GM20431 (cell line): ENCODE results near the gene NR5A1.

Source experiments
- in situ Hi-C: fragments of 300-500 bp; cut with MseI, MboI; formaldehyde crosslinking; loops from one replicate; pipeline ENCODE4 v1.15.0; 2020; ENCODE audit warnings: low sequenced_read_pairs; ENCODE audit not compliant: unreplicated experiment

Gene NR5A1

DNA sequence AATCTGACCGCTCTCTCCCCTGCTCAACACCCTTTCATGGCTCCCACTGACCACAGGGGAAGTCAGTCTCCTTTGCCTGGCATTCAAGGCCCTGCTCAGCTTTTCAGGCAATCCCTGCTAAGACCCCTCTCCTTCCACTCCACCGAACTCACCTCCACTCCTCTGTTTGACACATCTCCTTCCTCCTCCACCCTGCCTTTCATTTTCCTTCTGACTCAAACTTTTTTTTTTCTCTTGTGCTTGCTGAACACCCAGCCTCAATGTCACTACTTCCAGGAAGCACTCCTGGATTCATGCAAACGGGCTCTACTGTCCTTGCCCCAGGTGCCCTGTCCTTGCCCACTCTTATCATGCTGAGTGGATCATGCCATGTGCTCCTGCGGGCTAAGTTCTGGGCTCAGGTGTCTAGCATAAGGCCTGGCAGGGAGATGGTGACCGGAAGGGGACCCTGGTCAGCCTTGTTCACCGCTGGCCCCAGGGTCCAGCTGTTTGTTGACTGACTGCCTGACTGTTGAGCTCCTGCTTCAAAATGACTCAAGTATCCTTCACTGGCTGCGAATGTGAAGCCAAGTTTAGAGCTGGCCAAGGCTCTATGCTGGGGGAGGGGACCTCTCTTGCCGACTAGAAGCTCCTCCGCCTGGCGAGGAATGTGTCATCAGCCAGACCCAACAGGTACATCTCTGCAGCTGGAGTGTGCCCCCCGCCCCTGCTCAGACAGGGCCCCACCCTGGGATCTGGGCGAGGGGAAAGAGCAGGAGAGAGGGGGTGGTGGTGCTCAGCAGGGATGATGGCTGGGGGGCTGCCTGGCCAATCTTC is 6.2 kb downstream of the NR5A1 start:
- in situ Hi-C loops: no loop called here

DNA sequence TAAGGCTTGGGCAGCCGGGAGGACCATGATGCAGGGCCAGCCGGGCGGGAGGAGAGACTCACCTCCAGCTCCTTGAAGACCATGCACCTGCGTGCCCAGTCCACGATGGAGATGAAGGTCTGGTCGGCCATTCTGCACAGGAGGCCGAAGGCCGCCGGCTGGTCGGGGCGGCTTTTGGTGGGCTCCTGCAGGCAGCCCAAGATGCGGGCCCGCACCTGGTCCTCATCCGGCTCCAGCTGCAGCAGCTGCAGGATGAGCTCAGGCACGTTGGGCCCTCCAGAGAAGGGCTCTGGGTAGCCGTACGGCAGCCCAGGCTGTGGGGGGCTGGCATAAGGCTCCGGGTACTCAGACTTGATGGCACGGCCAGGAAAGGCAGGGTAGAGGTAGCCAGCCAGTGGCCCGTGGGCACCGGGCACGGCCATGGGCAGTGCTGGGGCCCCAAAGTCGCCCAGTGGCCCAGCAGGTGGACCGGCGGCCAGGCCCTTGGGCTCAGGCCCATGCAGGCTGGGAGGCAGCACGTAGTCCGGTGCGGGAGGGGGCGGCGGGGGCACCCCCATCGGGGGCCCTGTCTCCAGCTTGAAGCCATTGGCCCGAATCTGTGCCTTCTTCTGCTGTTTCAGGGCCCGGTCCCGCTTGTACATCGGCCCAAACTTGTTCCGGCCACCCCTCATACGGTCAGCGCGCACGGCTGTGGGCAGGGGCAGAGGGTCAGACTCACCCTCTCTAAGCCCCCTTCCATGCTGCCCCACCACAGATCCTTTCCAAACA is 7.0 kb downstream of the NR5A1 start:
- in situ Hi-C loops: no loop called here

DNA sequence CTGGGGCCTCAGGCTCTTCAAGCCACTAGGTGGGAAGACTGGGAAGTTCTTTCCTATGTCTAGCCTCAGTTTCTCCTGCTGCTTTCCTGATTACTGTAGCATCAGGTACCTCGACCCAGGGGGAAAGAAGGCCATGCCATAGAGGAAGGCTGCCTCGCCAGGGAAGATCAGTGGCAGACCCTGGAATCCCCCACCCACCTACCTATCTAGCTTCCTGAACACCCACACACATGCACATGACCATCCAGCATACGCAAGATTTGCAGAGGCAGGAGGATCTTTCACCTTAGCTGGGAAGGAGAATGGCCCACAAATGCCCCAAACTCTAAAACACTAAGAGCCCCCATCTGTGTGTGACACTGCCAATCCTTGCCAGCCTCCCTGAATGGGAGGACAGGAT is 8.0 kb downstream of the NR5A1 start:
- in situ Hi-C loops: no loop called here

DNA sequence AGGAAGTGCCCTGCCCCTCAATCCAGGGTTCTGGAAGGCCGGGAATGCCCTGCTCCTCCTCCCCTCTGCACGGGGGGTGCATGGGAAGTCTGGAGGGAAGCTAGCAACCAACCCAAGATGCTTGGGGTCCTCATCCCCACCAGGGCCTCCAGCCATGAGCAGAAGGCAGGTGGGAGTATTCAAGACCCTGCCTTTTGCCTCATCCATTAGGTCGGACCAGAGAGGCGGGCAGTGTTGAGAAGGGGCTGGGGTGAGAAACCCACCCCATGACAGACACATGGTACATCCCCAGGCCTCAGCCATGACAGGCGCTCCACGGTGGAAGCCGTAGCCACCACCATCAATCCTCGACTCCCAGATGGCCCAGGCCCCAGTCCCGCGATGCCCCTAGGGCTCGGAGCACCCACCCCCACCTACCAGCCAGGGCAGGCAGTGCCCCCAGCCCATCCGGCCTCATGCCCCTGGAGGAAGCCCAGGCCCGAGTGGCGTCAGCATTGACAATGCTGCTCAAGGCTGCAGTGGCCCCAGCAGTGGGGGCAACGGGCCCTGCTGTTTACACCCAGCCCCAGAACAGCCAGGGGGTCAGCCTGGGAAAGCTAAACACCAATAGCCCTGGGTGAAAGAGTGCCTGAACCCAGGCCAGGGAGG is 8.6 kb downstream of the NR5A1 start:
- in situ Hi-C loops: no loop called here

DNA sequence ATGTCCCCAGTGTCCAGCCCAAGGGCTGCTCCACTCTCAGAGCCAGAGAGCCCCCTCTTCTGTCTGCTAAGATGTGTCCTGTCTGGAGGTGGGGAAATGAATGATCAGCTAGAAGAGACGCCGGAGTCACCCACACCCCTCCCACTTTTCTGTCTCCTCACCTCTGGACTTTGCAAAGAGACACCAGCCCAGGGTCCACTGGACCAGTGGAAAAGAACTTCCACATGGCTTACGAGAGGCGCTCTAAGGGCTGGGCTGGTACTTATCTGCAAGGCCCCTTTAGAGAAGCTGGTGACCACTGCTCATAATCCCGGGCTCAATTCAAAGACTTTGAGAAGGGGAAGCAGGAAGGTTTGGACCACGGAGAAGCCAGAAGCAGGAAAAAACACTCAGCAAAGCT is 9.2 kb downstream of the NR5A1 start:
- in situ Hi-C loops: no loop called here

DNA sequence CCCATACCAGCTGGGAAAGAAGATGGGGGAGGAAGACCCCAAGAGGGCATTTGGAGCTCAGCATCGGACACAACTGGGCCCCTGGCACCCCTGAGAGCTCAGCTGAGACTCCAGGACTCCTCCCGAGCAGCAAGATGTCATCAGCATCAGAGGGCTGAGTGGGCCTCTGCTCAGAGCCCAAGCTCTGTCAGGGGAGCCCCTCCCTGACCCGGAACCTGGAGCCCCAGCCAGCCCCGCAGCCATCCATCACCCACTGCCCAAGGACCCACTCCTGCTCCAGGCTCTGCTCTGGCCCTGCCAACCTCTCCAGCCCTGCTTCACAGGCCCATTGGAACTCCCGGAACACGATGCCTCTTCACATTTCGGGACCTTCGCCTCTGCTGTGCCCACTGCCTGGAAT is 9.8 kb downstream of the NR5A1 start:
- in situ Hi-C loops: no loop called here

DNA sequence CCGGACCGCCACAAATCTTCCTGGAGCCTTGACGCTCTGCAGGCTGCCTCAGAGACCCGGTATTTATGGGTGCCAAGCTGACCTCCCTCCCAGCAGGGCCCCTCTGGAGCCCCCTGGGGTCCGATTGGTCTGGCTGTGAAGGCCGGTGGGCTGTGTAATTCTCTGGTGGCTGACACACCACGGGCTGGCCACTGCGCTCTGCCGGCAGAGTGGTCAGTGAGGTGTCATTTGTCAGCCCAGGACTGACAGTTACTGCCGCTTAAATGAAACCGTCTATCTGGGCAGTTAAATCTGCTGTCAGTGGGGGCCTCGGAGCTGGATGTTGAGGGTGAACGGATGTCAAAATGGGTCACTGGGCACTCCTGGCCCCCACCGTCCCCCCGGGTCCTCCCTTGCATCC is 10.7 kb downstream of the NR5A1 start:
- in situ Hi-C loops: no loop called here

DNA sequence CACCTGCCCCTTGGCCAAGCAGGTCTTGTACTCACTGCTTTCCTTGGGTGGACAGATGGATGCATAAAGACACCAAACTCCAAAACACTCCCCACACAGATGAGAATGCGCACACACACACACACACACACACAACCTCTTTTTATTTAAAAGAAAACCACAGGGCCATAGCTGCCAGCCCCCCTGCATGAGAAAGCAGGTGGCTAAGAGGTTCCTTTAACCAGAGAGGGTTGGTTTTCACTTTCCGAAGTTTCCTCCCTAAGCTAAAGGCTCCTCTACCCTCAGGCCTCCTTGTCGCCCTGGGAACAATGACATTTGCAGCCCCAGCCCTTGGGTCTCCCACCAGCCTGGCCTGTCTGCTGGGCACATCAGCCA is 11.1 kb downstream of the NR5A1 start:
- in situ Hi-C loops: no loop called here

DNA sequence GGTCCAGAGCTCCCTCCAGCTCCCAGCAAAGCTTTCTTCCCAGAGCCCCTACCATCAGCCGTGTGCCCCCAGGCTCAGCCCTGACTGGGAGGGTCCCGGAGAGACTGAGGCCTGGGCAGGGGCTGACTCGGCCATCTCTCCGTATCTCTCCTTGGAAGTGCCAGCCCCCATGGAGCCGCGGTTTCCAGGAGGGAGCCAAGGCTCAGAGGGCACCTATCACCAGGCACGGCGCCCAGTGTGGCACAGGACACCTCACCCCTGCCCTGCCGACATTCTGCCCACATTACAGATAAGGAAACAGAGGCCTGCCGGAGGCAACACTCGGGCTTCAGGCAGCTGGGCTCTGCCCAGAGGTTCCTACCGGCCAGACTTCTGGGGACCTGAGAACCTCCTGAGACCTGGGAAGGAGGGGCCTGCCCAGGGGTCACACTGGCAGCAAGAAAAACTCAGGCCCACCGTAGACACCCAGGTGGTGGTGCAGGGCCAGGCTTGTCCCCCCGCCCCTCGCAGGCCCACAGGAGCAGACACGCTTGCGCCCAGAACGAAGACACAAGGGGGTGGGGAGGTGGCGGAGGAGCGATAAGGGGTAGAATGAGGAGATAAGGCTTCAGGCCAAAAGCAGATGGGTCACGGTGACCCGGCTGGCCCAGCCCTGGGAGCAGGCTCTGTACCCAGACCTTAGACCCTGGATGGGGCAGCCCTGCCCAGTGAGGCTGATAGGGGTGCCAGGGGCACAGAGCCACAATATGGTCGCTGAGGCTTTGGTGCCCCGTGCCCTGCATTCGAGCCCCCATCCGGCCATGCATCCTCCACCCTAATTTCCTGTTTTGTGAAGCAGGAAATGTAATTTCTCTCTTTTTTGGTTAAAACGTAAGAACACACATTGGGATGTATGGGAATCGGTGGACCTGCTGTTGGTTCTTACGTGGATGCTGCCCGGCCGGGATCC is 11.8 kb downstream of the NR5A1 start:
- in situ Hi-C loops: no loop called here

DNA sequence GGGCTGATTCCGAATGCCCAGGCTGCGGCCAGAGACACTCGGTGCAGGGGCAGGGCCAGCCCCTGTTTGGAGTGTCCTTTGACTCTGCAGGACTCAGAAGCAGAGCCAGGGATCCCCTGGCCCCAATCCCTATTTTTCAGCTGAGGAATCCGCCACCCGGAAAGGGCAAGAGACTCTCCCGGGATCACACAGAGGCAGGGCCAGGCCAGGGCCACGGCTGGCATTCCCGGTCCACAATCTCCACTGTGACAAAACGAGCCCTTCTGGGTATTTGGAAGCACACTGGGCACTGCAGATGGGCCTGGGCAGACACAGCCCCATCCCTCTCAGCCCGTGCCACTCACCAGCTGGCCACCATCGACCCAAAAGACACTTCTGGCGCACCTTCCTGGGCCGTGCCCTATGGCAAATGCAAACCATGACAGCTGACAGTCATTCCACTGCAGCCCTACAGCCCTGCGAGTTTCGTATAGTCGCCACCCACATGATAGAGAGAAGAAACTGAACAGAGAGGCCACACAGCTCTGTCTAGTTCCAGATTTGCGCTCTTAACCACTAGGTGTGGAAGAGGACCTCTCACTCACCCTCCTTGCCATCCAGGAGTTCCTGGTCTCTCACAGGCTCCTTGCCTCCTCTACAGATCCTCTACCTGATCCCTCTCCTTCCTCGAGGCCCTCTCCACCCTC is 13.3 kb downstream of the NR5A1 start:
- in situ Hi-C loops: no loop called here

DNA sequence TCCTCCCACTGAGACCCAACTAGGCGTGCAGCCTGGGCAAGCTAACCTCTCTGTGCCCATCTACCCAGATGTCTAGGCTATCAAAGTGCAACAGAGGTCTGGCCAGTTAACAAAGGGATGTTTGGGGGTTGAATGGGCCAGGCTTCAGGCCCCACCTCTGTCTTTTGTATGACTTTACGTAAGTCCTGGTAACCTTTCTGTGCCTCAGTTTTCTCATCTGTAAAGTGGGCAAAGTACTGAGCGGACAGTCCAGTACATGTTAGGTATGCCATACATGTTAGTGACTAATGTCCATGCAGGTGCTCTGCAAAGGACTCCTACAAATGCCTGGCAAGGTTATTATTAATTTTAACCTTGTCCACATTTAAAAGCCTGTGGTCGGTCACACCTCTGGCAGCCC is 14.0 kb downstream of the NR5A1 start:
- in situ Hi-C loops: no loop called here

DNA sequence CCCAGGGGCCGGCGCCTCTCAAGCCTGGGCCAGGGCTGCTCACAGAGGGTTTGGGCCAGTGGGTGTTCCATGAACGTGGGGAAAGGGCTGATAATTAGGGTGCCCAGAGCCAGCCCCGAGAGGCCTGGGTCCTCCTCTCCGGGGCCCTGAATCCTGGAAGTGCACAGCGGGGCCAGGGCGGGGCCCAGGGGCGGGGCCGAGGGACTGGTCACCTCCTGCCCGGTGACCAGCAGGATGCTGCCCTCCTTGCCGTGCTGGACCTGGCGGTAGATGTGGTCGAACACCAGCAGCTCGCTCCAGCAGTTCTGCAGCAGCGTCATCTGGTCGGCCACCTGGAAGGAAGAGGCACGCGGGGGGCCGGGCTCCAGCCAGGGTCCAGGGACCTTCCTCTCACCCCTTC is 14.4 kb downstream of the NR5A1 start:
- in situ Hi-C loops: no loop called here

DNA sequence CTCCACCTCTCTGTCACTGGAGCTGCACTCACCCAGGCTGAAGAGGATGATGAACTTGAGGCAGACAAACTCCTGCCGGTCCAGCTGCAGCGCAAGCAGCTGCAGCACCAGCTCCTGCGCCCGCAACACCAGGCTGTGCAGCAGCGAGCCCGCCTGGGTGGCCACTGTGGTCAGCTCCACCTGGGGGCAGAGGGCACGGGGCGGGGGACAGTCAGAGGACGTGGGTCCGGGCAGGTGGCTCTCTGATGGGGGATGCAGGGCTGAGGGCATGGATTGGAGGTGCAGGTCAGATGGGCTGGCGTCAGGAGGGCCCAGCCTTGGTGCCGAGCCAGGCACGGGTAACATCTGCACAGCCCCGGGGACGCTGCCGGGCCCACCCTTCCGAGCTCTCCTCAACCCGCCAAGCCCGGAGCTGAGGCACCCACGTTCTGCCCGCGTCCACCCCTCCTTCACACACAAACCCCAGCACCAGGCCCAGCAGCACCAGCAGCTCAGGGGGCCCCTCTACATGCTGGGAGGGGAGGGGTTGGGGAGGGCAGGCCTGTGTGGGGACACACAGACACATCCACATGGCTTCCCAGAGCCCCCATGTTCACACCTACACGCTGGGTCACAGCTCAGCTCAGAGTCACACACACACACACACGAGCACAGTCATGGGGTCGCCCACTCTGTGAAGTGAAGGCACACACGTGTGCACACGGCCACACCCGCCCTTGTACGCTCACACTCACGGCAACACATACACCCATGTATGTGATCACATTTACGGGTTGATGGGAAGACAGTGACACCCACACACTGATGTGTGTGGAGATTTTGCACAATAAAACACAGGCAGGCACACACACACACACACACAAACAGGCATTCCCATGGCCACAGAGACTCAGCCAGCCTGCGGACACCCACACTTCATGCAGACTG is 15.9 kb downstream of the NR5A1 start:
- in situ Hi-C loops: no loop called here

DNA sequence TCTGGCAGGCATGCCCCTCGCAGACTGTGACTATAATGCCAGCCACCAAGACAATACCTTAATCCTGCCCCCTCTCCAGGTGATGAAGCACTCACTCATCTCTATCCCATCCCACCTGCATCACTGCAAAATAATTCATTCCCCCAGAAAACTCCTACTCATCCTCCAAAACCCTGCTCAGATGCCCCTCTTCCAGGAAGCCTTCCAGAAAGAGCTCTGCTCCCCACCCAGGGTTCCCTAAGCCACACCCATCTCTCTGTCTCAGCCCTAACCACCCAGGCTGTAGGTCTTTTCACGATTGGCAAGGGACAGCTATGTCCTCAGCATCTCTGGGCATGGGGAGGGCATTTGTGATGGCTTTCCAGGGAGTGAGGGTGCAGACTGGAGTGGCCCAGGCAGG is 17.2 kb downstream of the NR5A1 start:
- in situ Hi-C loops: no loop called here

DNA sequence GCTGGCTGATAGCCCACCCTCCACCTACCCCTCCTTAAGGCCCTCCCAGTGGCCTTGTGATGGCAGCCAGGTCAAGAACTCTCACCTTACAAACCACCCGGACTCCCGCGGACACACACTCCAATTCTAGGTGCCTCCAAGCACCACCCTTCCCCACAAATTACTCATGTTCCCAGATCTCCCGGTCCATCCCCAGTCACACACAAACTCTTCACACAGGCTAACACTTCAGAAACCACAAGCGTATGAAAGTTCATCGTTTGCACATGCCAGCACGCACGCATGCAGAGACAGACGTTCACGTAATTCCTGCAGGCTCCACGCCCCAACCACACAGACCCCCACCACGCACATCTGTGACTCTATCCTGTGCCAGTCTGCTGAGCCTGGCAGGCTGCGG is 18.0 kb downstream of the NR5A1 start:
- in situ Hi-C loops: no loop called here

DNA sequence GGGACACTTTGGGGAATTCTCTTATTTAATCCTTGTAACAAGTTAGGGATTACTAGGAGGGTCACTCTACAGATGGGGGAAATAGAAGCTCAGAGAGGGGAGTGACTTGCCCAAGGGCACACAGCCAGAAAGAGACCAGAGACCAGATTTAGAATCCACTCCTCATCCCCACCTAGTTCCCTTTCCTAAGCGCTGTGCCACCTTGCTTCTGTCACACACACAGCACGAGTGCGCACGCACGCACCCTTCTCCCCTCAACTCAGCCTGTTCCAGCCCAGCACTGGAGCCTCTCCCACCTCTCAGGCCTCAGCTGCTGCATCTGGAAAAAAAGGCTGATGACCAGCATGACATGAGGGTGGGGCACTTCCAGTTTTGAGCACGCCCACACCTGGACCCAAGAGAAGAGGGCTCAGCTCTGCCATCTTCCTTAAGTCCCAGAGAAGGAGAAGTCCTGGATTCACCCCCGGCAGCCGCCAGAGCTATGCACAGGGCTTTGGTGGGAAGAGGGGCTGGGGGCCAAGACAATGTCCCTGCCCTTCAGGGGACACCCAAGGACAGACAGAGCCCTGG is 18.5 kb downstream of the NR5A1 start:
- in situ Hi-C loops: no loop called here

DNA sequence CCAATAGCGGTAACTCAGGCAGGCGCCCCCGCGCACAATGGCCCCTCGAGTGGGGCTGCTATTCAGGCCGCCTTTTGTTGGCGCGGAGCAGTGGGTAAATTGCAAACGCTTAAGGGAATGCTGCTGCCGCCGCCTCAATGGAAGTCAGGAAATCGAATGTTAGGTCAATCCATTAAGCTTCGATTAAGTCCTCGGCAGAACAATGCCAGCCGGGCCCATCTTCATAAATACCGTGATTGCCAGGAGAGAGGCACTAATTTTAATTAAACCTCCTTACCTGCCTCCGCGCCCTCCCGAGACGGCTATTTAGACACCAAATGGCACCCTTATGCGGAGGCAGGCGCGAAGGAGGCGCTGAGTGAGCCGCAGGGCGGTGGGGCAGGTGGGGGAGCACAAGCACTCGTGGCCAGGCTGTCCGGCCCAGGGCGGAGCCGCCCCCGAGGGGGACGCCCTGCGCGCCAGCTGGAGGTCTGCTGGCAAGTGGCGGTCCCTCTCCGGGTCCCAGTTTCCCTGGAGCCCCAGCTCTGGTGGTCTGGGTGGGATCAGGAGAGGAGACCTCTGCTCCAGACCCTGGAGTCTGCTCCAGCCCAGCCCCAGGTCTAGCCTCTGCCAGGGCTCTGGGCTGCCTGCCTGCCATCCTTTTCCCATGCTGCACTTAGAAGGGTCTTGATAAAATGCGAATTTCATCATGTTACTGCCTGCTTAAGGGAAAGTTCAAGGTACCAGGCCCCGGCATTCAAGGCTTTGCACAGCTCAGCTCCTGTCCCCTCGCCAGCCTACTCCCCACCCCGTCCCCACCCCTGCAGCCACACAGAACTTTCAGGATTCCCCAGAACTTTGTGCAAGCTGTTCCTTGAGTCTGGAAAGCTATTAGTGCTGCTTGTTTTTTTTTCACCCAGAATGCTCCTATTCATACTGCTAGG is 19.7 kb downstream of the NR5A1 start:
- in situ Hi-C loops: no loop called here
